Esophagus (tissue), 2 donors: ENCODE data around the gene CNN2. TPM values are rescaled to one million over a fixed set of nuclear protein-coding genes. Genes with fewer than 3 reads are reported as not detected.
A peak's percentile ranks its signal among the peaks of the same experiment; 100 is the strongest.
"Not testable (repeated sequence)": the region's sequence is repeated elsewhere in the genome, so short reads cannot be mapped to it uniquely, and the experiment has no call there.

Experiments used
- H3K27ac ChIP-seq, 2 donors: one replicate each; pipeline ENCODE4 v1.5.1; 2013; ENCODE audit warnings: low read depth in 2 of 2, mild to moderate bottlenecking in 2 of 2, inconsistent platforms in 1 of 2, low read length in 1 of 2, moderate library complexity in 1 of 2
- H3K27me3 ChIP-seq, 2 donors: one replicate each; pipeline ENCODE4 v1.6.1; 2013; ENCODE audit warnings: low read length in 2 of 2, control low read depth in 1 of 2, mild to moderate bottlenecking in 1 of 2; ENCODE audit not compliant: insufficient read depth in 2 of 2, control insufficient read depth in 1 of 2
- H3K36me3 ChIP-seq, 2 donors: one replicate each; pipeline ENCODE4 v1.6.1; 2013; ENCODE audit warnings: low read length in 1 of 2; ENCODE audit not compliant: control insufficient read depth in 2 of 2, insufficient read depth in 2 of 2
- H3K4me1 ChIP-seq, 2 donors: one replicate each; pipeline ENCODE4 v1.6.1; 2013; ENCODE audit warnings: low read length in 1 of 2; ENCODE audit not compliant: control insufficient read depth in 2 of 2, insufficient read depth in 2 of 2
- H3K4me3 ChIP-seq, 2 donors: one replicate each; pipeline ENCODE4 v1.5.1; 2013; ENCODE audit warnings: low read length in 2 of 2, mild to moderate bottlenecking in 2 of 2, low read depth in 1 of 2, moderate library complexity in 1 of 2
- H3K9me3 ChIP-seq, 2 donors: one replicate each; pipeline ENCODE4 v1.6.1; 2013; ENCODE audit warnings: mild to moderate bottlenecking in 2 of 2, low read depth in 1 of 2, low read length in 1 of 2, moderate library complexity in 1 of 2; ENCODE audit not compliant: control insufficient read depth in 2 of 2, insufficient read depth in 1 of 2
- WGBS, 2 donors: extraction: QIAGEN DNeasy Blood & Tissue Kit; methylation state at CpG; one replicate each; pipeline ENCODE4 v1.1.7; 2013; 5-methylcytosine and 5-hydroxymethylcytosine counted together
- polyA plus RNA-seq, 2 donors: library from polyadenylated mRNA; stranded (reverse); fragments of 200-250 nt; gene quantifications; one replicate each; pipeline ENCODE4 v1.2.3, GENCODE V29; 2013
- donor health status: healthy with polysubstance abuse.
- donor health status: Bipolar disorder and iron deficiency.

Gene CNN2
- polyA plus RNA-seq, 2 donors = 84.4 to 106 TPM

DNA sequence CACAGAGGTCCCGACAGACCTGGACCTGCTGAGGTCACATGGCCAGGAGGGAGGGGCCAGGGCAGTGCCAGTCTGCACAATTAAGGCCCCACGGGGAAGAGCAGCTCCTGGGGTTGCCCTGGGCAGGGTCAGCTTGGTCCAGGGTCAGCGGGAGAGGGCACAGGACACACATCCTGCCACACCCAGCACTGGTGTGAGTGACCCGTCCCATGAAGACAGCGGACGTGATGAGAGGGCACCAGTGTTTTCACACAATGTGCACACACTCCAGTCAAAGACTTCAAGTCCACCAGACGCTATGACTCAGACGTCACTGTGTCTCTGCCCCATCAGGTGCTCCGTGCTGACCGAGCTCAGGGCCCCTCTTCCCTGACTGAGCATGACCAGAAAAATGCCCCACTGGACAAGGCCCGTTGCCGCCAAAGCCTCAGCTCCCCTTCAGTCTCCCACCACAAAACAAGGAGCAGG is 9.7 kb upstream of the CNN2 start:
- 29 to 45% methylated on average over 12 of the region's 12 CpGs for WGBS, 2 donors
- peaks cover 0 to 3% of the 10 kb centered on the region in 2 donors for H3K9me3 ChIP-seq
- H3K4me1 ChIP-seq = peaks cover 38 to 43% of the 10 kb centered on the region in 2 donors
- peak overlapping the region; percentile 84 to 98 for H3K27ac ChIP-seq
- peak overlapping the region; percentile 9 to 23 for H3K4me3 ChIP-seq
- no peaks in the 10 kb centered on the region for H3K27me3 ChIP-seq
- H3K36me3 ChIP-seq = peaks cover 0 to 35% of the 10 kb centered on the region in 2 donors

DNA sequence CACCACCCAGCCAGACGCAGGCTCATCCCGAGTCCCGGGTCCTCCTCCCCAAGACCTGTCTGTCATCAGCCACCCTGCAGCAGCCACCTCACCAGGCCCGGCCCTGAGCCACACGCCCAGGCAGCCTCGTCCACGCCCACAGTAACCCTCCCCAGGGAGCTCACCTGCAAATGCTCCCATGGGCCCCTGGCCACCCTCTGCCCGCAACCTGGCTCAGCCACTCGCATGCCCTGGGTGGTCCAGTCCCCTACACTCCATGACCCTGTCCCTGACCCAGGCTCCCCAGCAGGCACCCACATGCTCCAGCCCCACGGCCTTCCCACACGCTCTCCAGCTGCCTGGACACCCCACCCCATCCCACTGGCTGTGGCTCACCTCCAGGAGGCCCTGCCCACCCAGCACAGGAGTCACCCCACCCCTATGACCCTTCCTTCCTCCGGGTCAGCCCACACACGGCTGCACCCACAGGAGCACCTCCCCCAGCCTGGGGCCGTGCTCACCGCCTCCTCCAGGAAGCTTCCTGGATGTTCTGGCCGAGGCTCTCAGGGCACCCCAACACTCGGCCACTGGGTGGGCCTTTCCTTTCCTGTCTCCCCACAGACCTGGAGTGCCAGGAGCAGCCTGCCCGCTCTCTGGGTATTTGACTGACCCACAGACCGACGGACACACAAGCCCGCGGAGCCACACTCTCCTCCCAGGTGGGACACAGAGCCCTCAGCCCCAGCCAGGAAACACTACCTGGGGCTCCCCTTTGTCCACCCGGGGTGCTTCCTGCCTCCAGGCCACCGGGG is 9.1 kb upstream of the CNN2 start:
- 43 to 47% methylated on average over 24 of the region's 24 CpGs for WGBS, 2 donors
- Histone ChIP-seq H3K4me3 (peak overlapping the region; percentile 9 to 23), H3K9me3 (peaks cover 0 to 3% of the 10 kb centered on the region in 2 donors), H3K36me3 (peaks cover 0 to 29% of the 10 kb centered on the region in 2 donors), H3K27ac (peak overlapping the region; percentile 84 to 98), H3K4me1 (peaks cover 38 to 43% of the 10 kb centered on the region in 2 donors), H3K27me3 (no peaks in the 10 kb centered on the region)

DNA sequence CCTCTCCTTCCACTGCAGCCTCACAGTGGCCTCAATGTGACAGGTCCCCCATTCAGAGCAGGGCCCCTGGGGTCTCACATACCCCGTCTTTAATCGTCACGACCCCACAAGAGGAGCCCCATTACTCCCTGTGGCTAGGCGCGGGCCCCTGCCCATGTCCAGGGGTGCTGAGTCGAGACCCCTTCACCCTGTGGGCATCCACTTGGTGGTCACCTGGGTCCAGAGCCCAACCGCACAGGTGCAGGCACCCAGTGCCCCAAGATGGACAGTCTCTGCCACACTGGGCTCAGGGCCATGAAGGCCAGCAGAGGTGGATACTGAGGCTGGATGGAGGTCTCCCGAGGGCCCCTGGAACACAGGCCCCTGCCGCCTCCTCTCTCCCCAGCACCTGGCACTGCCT is 8.5 kb upstream of the CNN2 start:
- H3K9me3 ChIP-seq = peaks cover 0 to 3% of the 10 kb centered on the region in 2 donors
- H3K4me1 ChIP-seq = peaks cover 38 to 43% of the 10 kb centered on the region in 2 donors
- peaks cover 0 to 25% of the 10 kb centered on the region in 2 donors for H3K36me3 ChIP-seq
- no peak overlapping the region for H3K4me3 ChIP-seq
- H3K27me3 ChIP-seq = no peaks in the 10 kb centered on the region
- H3K27ac ChIP-seq = peak overlapping the region; percentile 53 to 98
- WGBS, 2 donors = 85 to 87% methylated on average over 7 to 9 of the region's 9 CpGs

DNA sequence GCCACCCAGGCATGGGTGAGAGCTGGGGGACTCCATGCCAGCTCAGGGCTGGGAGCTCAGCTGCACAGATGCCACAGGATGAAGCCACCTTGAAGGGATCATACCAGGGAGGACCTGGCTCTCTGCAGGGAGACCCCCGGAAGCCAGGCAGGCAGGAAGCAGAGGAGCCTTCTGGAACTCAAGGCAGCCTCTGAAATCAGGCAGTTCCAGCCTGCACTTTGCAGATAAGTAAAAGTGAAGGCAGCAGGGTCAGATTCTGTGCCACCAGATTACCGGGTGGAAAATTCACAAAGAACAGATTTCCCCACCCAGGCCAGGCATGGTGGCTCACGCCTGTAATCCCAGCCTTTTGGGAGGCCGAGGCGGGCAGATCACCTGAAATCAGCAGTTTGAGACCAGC is 8.0 kb upstream of the CNN2 start:
- 57 to 72% methylated on average over 5 of the region's 5 CpGs for WGBS, 2 donors
- Histone ChIP-seq H3K27ac (peak overlapping the region in 1 of 2 donors; percentile 98), H3K9me3 (peaks cover 0 to 3% of the 10 kb centered on the region in 2 donors), H3K4me1 (peaks cover 38 to 43% of the 10 kb centered on the region in 2 donors), H3K36me3 (peaks cover 0 to 20% of the 10 kb centered on the region in 2 donors), H3K4me3 (no peak overlapping the region), H3K27me3 (no peaks in the 10 kb centered on the region)

DNA sequence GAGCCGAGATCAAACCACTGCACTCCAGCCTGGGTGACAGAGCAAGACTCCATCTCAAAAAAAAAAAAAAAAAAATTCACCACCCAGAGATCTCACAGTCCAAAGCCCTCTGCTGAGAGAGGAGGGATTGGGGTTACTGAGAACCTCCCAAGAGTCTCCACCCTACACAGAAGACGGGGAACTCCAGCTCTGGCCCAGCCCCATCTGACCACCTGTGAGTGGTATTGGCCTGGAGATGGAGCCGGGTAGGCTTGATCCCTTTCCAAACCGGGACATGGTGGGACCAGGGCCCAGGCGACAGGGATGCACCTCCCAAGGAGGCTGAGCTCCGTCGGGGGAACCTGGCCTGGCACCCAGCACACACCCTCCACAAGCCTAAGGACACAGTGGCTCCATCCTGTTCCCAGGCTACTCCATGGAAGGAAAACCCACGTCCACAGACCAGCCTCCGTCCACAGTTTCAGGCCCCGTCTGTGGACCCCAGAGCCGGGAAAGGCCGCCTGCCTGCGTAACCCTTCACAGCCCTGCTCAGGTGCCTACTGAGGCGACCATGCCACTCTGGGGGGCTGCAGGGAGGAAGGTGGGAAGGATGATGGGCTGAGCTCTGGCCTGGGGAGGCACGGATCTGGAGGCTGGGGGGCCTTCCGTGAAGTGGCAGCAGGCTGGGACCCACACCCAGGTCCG is 7.3 kb upstream of the CNN2 start:
- H3K27ac ChIP-seq = peak overlapping the region in 1 of 2 donors; percentile 98
- H3K27me3 ChIP-seq = no peaks in the 10 kb centered on the region
- WGBS, 2 donors = 36 to 37% methylated on average over 15 to 17 of the region's 17 CpGs
- H3K9me3 ChIP-seq = peaks cover 0 to 3% of the 10 kb centered on the region in 2 donors
- H3K4me3 ChIP-seq = peak overlapping the region; percentile 66 to 92
- H3K4me1 ChIP-seq = peaks cover 38 to 43% of the 10 kb centered on the region in 2 donors
- peaks cover 0 to 14% of the 10 kb centered on the region in 2 donors for H3K36me3 ChIP-seq

DNA sequence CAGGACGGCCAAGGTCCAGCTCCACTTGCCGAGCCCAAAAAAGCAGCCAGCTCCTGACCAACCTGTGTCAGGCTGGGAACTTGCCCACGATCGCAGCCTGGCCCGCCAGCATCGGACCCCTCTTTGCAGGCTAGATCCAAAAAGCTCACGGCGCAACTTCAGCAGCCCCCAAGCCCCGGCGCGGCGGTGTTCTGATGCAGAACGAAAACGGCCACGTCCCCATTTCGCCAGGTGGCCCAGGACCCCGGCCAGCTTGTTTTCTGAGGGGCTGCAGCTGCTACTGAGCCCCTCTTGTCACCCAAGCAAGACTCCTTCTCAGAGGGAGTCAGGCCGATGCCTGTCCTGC is 6.8 kb upstream of the CNN2 start:
- Histone ChIP-seq H3K36me3 (peaks cover 0 to 10% of the 10 kb centered on the region in 2 donors), H3K27me3 (no peaks in the 10 kb centered on the region), H3K4me1 (peaks cover 38 to 43% of the 10 kb centered on the region in 2 donors), H3K4me3 (peak overlapping the region; percentile 66 to 92), H3K9me3 (peaks cover 0 to 3% of the 10 kb centered on the region in 2 donors), H3K27ac (peak overlapping the region; percentile 66 to 98)
- 55 to 58% methylated on average over 16 to 18 of the region's 18 CpGs for WGBS, 2 donors

DNA sequence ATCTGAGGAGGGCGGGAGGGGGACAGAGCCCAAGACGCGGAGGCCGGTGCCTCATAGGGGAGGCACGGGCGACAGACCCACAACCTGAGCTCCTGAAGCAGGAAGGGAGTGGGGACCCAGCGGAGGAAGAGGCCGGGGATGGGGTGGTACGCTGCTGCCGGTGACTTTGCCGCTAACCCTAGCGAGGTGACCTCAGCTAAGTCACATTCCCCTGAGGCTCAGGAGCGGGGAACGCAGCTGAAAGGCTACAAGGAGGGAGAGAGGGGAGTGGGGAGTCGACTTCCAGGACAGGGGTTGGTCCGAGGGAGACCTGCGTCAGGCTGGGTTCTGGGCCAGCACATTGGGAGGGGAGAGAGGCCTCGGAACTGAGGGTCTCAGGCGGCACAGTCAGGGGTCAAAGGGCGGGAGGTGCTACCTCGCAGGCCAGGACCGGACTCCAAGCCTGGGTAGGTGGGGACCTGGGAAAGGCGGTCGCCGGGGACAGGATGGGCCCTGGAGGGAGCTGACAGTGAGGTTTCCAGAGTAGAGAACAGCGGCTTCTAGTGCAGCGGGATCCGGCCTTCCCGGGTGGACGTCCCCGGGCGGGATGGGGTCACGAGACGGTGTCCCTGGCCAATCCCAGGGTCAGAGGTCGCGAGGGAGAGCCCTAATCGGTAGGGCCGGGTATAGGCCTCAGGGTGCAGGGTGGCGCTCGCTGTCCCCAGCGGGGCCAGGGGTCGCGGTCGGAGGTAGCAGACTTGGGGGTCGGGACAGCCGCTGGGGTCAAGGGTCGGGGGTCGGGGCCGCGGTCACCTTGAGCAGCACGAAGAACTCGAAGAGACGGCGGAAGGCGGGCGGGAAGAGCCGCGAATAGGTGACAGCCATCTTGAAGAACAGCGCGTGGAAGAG is 6.2 kb upstream of the CNN2 start:
- Histone ChIP-seq H3K4me1 (peaks cover 34 to 43% of the 10 kb centered on the region in 2 donors), H3K27me3 (no peaks in the 10 kb centered on the region), H3K36me3 (peaks cover 0 to 10% of the 10 kb centered on the region in 2 donors), H3K27ac (peak overlapping the region; percentile 84 to 98), H3K9me3 (peaks cover 0 to 3% of the 10 kb centered on the region in 2 donors), H3K4me3 (peak overlapping the region; percentile 66 to 92)
- WGBS, 2 donors = 1% methylated on average over 60 of the region's 60 CpGs

DNA sequence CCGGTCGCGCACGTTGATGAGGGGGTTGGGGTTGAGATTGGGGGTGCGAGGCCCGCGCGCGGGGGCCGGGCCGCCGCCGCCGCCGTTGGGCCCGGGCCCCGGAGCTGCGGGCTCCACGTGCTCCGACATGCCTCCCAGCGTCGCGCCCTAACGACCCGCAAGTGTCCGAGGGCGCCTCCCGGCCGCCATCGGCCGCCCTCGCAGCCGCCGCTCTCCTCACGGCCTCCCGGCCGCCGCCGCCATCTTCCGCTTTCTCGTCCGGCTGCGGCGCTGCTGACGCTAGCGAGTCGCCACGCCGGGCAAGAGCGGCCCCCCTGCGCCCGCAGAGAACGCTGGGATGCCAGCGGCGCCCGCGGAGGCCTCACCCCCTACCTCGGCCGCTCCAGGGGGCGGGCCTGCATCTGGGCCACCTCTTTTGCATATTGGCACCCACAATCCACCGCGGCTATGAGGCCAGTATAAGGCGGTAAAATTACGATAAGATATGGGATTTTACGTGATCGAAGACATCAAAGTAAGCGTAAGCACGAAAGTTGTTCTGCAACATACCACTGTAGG is 5.5 kb upstream of the CNN2 start, which contains the start of gene TMEM259:
Gene TMEM259, minus strand, starts transcription at position 256 of the 558 bp plus-strand sequence. Its CDS starts 127 bp downstream, at position 129.
- H3K36me3 ChIP-seq = peaks cover 0 to 10% of the 10 kb centered on the region in 2 donors
- H3K4me3 ChIP-seq = peak within 1 kb of the TSS; percentile 66 to 92
- peaks cover 29 to 36% of the 10 kb centered on the region in 2 donors for H3K4me1 ChIP-seq
- WGBS, 2 donors = 0% methylated on average over 41 to 68 of the region's 68 CpGs
- H3K9me3 ChIP-seq = peaks cover 0 to 3% of the 10 kb centered on the region in 2 donors
- H3K27me3 ChIP-seq = no peaks in the 10 kb centered on the region
- peak within 1 kb of the TSS; percentile 84 to 98 for H3K27ac ChIP-seq

DNA sequence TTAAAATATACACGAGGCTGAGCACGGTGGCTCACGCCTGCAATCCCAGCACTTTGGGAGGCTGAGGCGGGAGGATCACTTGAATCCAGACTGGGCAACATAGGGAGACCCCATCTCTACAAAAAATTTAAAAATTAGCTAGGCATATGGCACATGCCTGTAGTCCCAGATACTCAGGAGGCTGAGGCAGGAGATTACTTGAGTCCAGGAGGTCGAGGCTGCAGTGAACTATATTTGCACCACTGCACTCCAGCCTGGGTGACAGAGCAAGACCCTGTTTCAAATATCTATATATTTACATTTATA is 2.6 kb upstream of the CNN2 start:
- H3K27me3 ChIP-seq, H3K27ac ChIP-seq, H3K4me3 ChIP-seq, H3K36me3 ChIP-seq, H3K9me3 ChIP-seq: not testable (repeated sequence)
- H3K4me1 ChIP-seq = peaks cover 10 to 14% of the 10 kb centered on the region in 2 donors
- WGBS, 2 donors = 77 to 79% methylated on average over 5 of the region's 5 CpGs
